DND-41 (cell line): ENCODE results near the gene MAP7D1.

Experiments used
- CTCF ChIP-seq: IDR thresholded peaks from 2 replicates; pipeline ENCODE4 v1.5.1; 2012; ENCODE audit warnings: borderline replicate concordance, low read length, moderate library complexity, mild to moderate bottlenecking; ENCODE audit not compliant: poor library complexity, severe bottlenecking; ENCODE audit errors: extremely low read depth
- EZH2 ChIP-seq: IDR thresholded peaks from 3 replicates; pipeline ENCODE4 v1.6.1; 2012; ENCODE audit warnings: borderline replicate concordance, low read depth, mild to moderate bottlenecking, moderate library complexity, low read length, inconsistent platforms; ENCODE audit not compliant: severe bottlenecking

DNA sequence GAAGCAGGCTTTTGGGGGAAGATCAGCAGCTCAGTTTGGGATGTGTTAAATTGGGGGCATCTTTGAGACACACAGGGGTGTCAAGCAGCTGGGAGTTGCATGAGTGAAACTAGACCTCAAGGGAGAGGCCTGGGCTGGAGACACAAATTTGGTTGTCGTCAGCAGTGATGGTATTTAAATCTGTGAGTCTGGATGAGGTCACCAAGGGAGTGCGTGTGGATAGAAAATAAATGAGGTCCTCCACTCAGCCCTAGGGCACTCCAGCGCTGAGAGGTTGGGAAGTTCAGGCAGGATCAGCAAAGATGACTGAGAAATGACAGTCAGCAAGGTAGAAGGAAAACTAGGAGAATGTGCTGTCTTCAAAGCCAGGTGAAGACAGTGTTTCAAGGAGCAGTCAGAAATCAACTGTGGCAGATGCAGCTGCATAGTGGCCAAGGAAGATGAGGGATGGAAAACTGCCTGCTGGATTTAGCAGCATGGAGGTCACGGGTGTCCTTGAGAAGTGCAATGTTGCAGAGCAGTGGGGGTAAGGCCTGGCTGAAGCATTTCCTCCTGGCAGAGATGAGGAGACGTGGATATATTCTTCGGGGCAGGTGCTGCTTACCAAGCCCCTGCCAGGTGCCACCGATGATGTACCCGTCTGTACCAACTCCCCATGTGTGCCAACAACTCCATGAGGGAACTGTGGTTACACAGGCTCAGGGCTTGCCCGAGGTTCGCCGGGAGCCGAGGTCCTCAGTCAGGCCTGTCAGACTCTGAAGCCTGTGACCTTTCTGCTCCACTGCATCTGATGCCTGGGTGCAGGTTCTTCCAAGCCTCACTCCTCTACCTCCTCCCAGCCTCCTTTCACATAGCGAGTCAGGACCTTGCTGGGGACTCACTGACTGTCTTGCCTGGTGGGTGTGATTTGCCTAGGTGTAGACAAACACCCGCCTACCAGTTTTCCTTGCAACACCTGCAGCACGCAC lies 11.3 kb downstream of the MAP7D1 start:
- no peak for TF ChIP-seq EZH2
- no peak for TF ChIP-seq CTCF
